ENCODE results near the gene ARHGEF19.

GRCh38 chr1:16236511-16237342 is 24.3 kb upstream of the ARHGEF19 start, which contains the start of gene CPLANE2:
- TF ChIP-seq POLR2A (IDR thresholded peaks at IDR 0.05): peak in 1 of 2 donors; percentile 32
- TF ChIP-seq CTCF (IDR thresholded peaks at IDR 0.05): no peak
- no peak for TF ChIP-seq EP300 (IDR thresholded peaks at IDR 0.05)
- TF ChIP-seq POLR2AphosphoS5 (IDR thresholded peaks at IDR 0.05): no peak
